CD1c-positive myeloid dendritic cell (primary cell): Measurements from ENCODE around the gene TTBK1.
"Not testable (repeated sequence)": the region's sequence is repeated elsewhere in the genome, so short reads cannot be mapped to it uniquely, and the experiment has no call there.

ENCODE experiments used
- DNase-seq: peaks from one replicate; pipeline ENCODE4 v3.0.0-alpha.2; 2016; ENCODE audit errors: extremely low spot score

Gene TTBK1

GRCh38 chr6:43287717-43288679, 44.7 kb downstream of the TTBK1 start:
- no peak for DNase-seq

- DNase-seq, result no peak
Measured at GRCh38 chr6:43290339-43290904, 47.1 kb downstream of the TTBK1 start.

- DNase-seq, result no peak
Measured at GRCh38 chr6:43290905-43291355, 47.6 kb downstream of the TTBK1 start.

GRCh38 chr6:43291708-43292107, 48.4 kb downstream of the TTBK1 start:
- no peak for DNase-seq

GRCh38 chr6:43292341-43292740, 49.1 kb downstream of the TTBK1 start:
- no peak for DNase-seq

GRCh38 chr6:43292763-43293318, 49.6 kb downstream of the TTBK1 start:
- no peak for DNase-seq

GRCh38 chr6:43293698-43294097, 50.4 kb downstream of the TTBK1 start:
- DNase-seq, result no peak

- DNase-seq, result no peak
Measured at GRCh38 chr6:43294536-43294935, 51.3 kb downstream of the TTBK1 start.

- no peak for DNase-seq
Measured at GRCh38 chr6:43295456-43295855, 52.2 kb downstream of the TTBK1 start.

- DNase-seq, result no peak
Measured at GRCh38 chr6:43296780-43297497, 53.7 kb downstream of the TTBK1 start.

GRCh38 chr6:43297644-43298564, 54.6 kb downstream of the TTBK1 start, which contains the start of gene SLC22A7:
TSS of gene SLC22A7 (plus strand) at chr6:43298260. CDS start at chr6:43298359, 99 bp downstream.
- no peak for DNase-seq

GRCh38 chr6:43298565-43299337, 55.5 kb downstream of the TTBK1 start:
- DNase-seq, result no peak

- DNase-seq, result no peak
Measured at GRCh38 chr6:43299338-43300293, 56.3 kb downstream of the TTBK1 start.

- DNase-seq, result no peak
Measured at GRCh38 chr6:43301081-43301870, 58.0 kb downstream of the TTBK1 start.

GRCh38 chr6:43302126-43302525, 58.8 kb downstream of the TTBK1 start:
- no peak for DNase-seq

GRCh38 chr6:43303006-43303405, 59.7 kb downstream of the TTBK1 start:
- not testable (repeated sequence) for DNase-seq

- no peak for DNase-seq
Measured at GRCh38 chr6:43303751-43304331, 60.6 kb downstream of the TTBK1 start.

GRCh38 chr6:43304361-43304760, 61.1 kb downstream of the TTBK1 start:
- DNase-seq, result no peak
